Immature natural killer cell (primary cell): ENCODE data around the gene PARG. TPM values are rescaled to one million over a fixed set of nuclear protein-coding genes. Genes with fewer than 3 reads are reported as not detected.
"Not testable (repeated sequence)": the region's sequence is repeated elsewhere in the genome, so short reads cannot be mapped to it uniquely, and the experiment has no call there.

Source experiments
- DNase-seq, 3 donors: peaks; one replicate each; pipeline ENCODE4 v3.0.0; 2022; ENCODE audit warnings: mixed read lengths in 1 of 3
- H3K27ac Mint-ChIP-seq, 6 donors: one replicate each; pipeline ENCODE4 v1.8.0; 2020; ENCODE audit warnings: mixed read lengths in 6 of 6, mild to moderate bottlenecking in 5 of 6, inconsistent platforms in 4 of 6, moderate library complexity in 3 of 6
- H3K27me3 Mint-ChIP-seq, 3 donors: one replicate each; pipeline ENCODE4 v1.8.0; 2020 to 2021; ENCODE audit warnings: low read depth in 3 of 3, mild to moderate bottlenecking in 3 of 3, mixed read lengths in 3 of 3, moderate library complexity in 3 of 3, inconsistent platforms in 1 of 3
- H3K36me3 Mint-ChIP-seq, 3 donors: one replicate each; pipeline ENCODE4 v1.8.0; 2020; ENCODE audit warnings: mixed read lengths in 3 of 3, inconsistent platforms in 2 of 3, mild to moderate bottlenecking in 2 of 3
- H3K4me1 Mint-ChIP-seq, 2 donors: one replicate each; pipeline ENCODE4 v1.8.0; 2020; ENCODE audit warnings: inconsistent platforms in 2 of 2, mild to moderate bottlenecking in 2 of 2, mixed read lengths in 2 of 2, moderate library complexity in 1 of 2
- H3K4me3 Mint-ChIP-seq, 5 donors: one replicate each; pipeline ENCODE4 v1.8.0; 2020; ENCODE audit warnings: mild to moderate bottlenecking in 5 of 5, mixed read lengths in 5 of 5, inconsistent platforms in 3 of 5, moderate library complexity in 3 of 5
- H3K9me3 Mint-ChIP-seq, 6 donors: one replicate each; pipeline ENCODE4 v1.8.0; 2020; ENCODE audit warnings: mild to moderate bottlenecking in 6 of 6, mixed read lengths in 6 of 6, inconsistent platforms in 4 of 6, moderate library complexity in 3 of 6
- polyA plus RNA-seq, 3 donors: library from polyadenylated mRNA; unstranded; fragments of 300-500 nt; fragmentation: Illumina TruSeq; gene quantifications; one replicate each; pipeline ENCODE4 v1.2.3, GENCODE V29; 2021

PARG gene
- polyA plus RNA-seq = 10 to 100 TPM in 1 of 3 donors, 1 to 10 TPM in 2; 7.5 to 19.3 (median 9.1) TPM

DNA sequence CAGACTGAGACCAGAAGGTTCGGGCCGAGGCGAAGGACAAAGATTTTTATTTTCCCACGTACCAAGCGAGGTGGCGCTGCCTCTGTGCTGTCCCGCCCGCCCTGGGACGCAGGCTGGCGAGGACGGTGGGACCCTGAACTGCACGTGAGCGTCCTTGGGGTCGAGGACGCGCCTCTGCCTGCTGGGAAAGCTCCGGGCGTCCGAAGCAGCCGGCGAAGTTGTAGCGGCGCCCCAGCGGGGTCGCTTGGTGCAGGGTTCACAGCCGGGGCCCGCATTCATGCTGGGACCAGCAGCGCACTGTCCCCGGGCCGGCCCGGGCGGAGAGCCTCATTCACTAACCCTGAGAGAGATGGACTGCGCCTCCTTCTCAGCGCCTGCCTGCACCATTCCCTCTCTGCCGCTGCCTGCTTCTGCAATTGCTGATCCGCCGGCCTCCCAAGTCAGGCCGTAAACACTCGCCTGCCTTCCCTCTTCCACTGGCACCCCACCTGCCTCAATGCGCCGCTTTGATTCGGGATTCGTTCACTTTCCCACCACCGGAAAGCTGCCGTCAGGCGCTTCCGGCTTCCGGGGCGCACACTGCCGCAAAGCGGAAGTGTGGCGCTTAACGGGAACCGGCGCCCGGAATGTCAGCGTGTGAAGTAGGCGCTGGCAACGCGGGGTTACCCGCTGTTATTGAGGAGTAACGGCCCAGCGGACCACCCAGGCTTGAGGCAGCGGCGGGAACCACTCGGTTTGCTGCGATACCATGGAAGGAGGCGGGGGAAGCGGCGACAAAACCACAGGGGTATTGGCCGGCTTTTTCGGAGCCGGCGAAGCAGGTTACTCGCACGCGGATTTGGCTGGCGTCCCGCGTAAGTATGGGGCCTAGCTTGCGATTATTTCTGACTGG, at the start of gene PARG, which contains the start of gene TIMM23B:
Gene PARG (minus strand): TSS at position 581 of the 892 bp plus-strand sequence. CDS start 302 bp downstream, at position 279.
Gene TIMM23B (plus strand): TSS at position 607 of the 892 bp plus-strand sequence. CDS start 142 bp downstream, at position 749.
- DNase-seq = peak; percentile 82 to 83 (median 82)
- not testable (repeated sequence) for H3K36me3 Mint-ChIP-seq, H3K27me3 Mint-ChIP-seq, H3K9me3 Mint-ChIP-seq
- peak within 1 kb of the TSS; percentile 99 to 100 (median 99) for H3K4me3 Mint-ChIP-seq
- H3K27ac Mint-ChIP-seq = peak within 1 kb of the TSS; percentile 92 to 96 (median 94)
- peaks cover 36 to 52% of the 10 kb centered on the region in 2 donors for H3K4me1 Mint-ChIP-seq

- H3K4me1 Mint-ChIP-seq, H3K27me3 Mint-ChIP-seq, H3K27ac Mint-ChIP-seq, H3K36me3 Mint-ChIP-seq, DNase-seq, H3K4me3 Mint-ChIP-seq, H3K9me3 Mint-ChIP-seq: not testable (repeated sequence)
These were observed 46.5 kb upstream of the PARG start, which contains the start of gene AGAP6 for GRCh38 chr10:49988376-49988775. TSS of gene AGAP6 (plus strand) at chr10:49988406. CDS start at chr10:49988716, 310 bp downstream.

DNA sequence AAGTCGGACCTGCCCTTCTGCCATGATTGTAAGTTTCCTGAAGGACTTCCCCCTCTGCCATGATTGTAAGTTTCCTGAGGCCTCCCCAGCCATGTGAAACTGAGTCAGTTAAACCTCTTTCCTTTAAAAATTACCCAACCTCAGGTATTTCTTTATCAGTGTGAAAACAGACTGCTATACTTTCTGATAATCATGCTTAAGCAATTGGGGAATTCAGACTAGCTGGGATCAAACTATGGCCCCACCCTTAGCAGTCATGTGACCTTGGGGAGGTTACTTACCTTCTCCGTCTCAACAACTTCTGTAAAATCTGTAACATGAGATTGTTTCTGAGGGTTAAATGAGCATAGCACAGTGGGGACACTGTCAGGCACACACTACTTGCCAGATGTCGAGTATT, 45.4 kb upstream of the PARG start:
- H3K27ac Mint-ChIP-seq, DNase-seq, H3K27me3 Mint-ChIP-seq, H3K36me3 Mint-ChIP-seq, H3K4me1 Mint-ChIP-seq, H3K9me3 Mint-ChIP-seq, H3K4me3 Mint-ChIP-seq: not testable (repeated sequence)

GRCh38 chr10:49977756-49978155, 35.9 kb upstream of the PARG start:
- not testable (repeated sequence) for DNase-seq, H3K36me3 Mint-ChIP-seq, H3K27me3 Mint-ChIP-seq, H3K4me1 Mint-ChIP-seq, H3K27ac Mint-ChIP-seq, H3K9me3 Mint-ChIP-seq, H3K4me3 Mint-ChIP-seq

DNA sequence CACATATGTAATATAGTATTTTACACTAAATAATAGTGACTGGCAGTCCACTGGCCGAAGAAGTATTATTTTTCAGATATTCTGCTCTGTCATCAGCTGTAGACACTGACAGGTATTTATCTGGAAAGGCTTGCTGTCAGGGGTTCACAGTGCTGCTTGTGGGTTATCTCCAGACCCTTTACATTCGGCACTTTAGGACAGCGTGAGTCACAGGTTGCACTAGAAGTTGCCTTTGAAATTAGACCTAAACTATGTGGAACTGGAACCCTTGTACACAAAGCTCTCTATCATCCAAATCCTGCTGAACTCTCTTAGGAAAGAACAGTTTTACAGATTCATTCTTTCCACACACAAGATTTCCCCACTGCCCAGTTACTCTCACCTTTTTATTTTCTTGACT, 30.3 kb upstream of the PARG start:
- not testable (repeated sequence) for H3K36me3 Mint-ChIP-seq, H3K9me3 Mint-ChIP-seq, DNase-seq, H3K4me1 Mint-ChIP-seq, H3K27me3 Mint-ChIP-seq, H3K4me3 Mint-ChIP-seq, H3K27ac Mint-ChIP-seq

DNA sequence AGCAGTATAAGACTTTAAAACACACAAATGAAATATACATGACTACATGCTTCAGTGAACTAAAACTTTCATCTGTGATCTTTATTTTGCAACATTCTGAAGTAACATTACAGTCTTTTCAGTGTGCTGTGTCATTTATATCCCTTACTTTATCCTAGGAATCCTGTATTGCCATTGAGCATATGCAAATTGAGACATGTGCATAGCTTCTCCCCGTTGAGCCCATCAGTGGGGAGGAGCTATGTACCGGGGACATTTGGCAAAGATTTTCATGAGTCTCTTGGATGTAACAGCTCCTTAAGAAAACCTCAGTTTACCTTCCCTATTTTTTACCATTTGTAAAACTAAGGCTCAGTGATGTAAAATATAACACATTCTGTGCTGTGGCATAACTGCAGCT, 29.6 kb upstream of the PARG start:
- H3K27ac Mint-ChIP-seq, H3K9me3 Mint-ChIP-seq, H3K27me3 Mint-ChIP-seq, H3K4me1 Mint-ChIP-seq, H3K4me3 Mint-ChIP-seq, H3K36me3 Mint-ChIP-seq, DNase-seq: not testable (repeated sequence)

GRCh38 chr10:49970331-49970857, 28.6 kb upstream of the PARG start:
- H3K27me3 Mint-ChIP-seq, DNase-seq, H3K9me3 Mint-ChIP-seq, H3K27ac Mint-ChIP-seq, H3K4me3 Mint-ChIP-seq, H3K4me1 Mint-ChIP-seq, H3K36me3 Mint-ChIP-seq: not testable (repeated sequence)

DNA sequence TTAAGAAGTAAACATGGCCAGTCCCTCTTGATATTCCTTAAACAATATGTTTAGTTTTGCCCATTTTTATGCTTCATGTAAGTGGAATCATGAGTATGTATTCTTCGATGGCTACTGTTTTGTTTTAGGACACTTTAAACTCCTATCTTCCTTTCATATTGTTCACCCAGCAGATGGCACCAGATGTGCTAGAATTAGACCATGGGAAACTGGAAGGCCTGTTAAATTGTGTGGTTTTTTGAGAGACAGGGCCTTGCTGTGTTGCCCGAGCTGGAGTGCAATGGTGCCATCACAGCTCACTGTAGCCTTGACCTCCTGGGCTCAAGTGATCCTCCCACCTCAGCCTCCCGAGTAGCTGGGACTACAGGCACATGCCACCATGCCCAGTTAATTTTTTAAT, 11.3 kb upstream of the PARG start:
- H3K4me1 Mint-ChIP-seq, H3K4me3 Mint-ChIP-seq, H3K9me3 Mint-ChIP-seq, H3K27me3 Mint-ChIP-seq, H3K27ac Mint-ChIP-seq, DNase-seq: not testable (repeated sequence)
- H3K36me3 Mint-ChIP-seq = peaks cover 0 to 18% (median 10%) of the 10 kb centered on the region in 3 donors

DNA sequence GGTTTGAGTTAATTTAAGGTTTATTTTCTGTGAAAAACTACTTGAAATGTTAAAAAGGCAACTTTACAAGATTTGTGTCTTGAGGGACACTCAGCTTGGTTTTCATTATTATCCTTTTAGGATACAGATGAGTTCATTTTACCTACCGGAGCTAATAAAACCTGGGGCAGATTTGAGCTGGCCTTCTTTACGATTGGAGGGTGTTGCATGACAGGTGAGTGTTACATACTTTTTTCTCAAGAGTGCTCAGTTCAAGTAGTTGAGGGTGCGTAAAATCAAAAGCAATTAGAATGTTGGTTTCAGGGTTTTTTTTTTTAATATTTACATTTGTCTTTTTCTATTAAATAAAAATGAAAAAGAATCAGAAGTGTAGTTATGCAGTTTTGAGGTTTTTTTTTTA, 10.2 kb upstream of the PARG start:
- H3K36me3 Mint-ChIP-seq = peaks cover 0 to 14% (median 7%) of the 10 kb centered on the region in 3 donors
- H3K4me1 Mint-ChIP-seq, H3K27me3 Mint-ChIP-seq, H3K27ac Mint-ChIP-seq, H3K4me3 Mint-ChIP-seq, DNase-seq, H3K9me3 Mint-ChIP-seq: not testable (repeated sequence)

DNA sequence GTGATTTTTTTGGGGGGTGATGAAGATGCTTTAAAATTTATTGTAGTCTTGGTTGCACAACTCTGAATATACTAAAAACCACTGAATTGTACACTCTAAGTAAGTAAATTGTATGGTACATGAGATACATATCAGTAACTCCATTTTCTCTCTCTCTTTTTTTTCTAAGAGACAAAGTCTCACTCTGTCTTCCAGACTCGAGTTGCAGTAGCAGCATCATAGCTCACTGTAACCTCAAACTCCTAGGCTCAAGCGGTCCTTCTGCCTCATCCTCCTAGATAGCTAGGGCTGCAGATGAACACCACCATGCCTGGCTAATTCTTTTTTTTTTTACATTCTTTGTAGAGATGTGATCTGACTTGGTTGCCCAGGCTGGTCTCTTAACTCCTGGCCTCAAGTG, 6.9 kb upstream of the PARG start:
- DNase-seq, H3K4me3 Mint-ChIP-seq, H3K27ac Mint-ChIP-seq, H3K9me3 Mint-ChIP-seq, H3K36me3 Mint-ChIP-seq, H3K27me3 Mint-ChIP-seq: not testable (repeated sequence)
- peaks cover 4 to 10% of the 10 kb centered on the region in 2 donors for H3K4me1 Mint-ChIP-seq

- not testable (repeated sequence) for H3K27me3 Mint-ChIP-seq, H3K36me3 Mint-ChIP-seq, H3K27ac Mint-ChIP-seq, DNase-seq, H3K4me3 Mint-ChIP-seq, H3K9me3 Mint-ChIP-seq
- peaks cover 8 to 16% of the 10 kb centered on the region in 2 donors for H3K4me1 Mint-ChIP-seq
These were observed 6.3 kb upstream of the PARG start for GRCh38 chr10:49948142-49948541.

GRCh38 chr10:49943607-49944006, 1.8 kb upstream of the PARG start:
- not testable (repeated sequence) for H3K9me3 Mint-ChIP-seq, H3K27me3 Mint-ChIP-seq, DNase-seq, H3K36me3 Mint-ChIP-seq
- peak overlapping the region in 3 of 6 donors; percentile 4 to 53 (median 29) for H3K27ac Mint-ChIP-seq
- peak overlapping the region in 2 of 5 donors; percentile 51 to 60 for H3K4me3 Mint-ChIP-seq
- H3K4me1 Mint-ChIP-seq = peaks cover 36 to 51% of the 10 kb centered on the region in 2 donors

GRCh38 chr10:49942339-49942705, 495 bp upstream of the PARG start:
- H3K27me3 Mint-ChIP-seq, DNase-seq, H3K9me3 Mint-ChIP-seq, H3K36me3 Mint-ChIP-seq: not testable (repeated sequence)
- peak overlapping the region; percentile 99 to 100 (median 99) for H3K4me3 Mint-ChIP-seq
- H3K27ac Mint-ChIP-seq = peak overlapping the region; percentile 92 to 96 (median 94)
- peaks cover 36 to 51% of the 10 kb centered on the region in 2 donors for H3K4me1 Mint-ChIP-seq

GRCh38 chr10:49931959-49932728, 9.7 kb downstream of the PARG start:
- not testable (repeated sequence) for H3K36me3 Mint-ChIP-seq, H3K27me3 Mint-ChIP-seq, H3K9me3 Mint-ChIP-seq

More at GRCh38 chr10:49931959-49932728, 9.7 kb downstream of the PARG start:
- peaks cover 0 to 11% of the 10 kb centered on the region in 2 donors for H3K4me1 Mint-ChIP-seq
- not testable (repeated sequence) for H3K27ac Mint-ChIP-seq, DNase-seq, H3K4me3 Mint-ChIP-seq
